ENCODE data around the gene SLIT3. TPM values are rescaled to one million over a fixed set of nuclear protein-coding genes. Genes with fewer than 3 reads are reported as not detected.

SLIT3 gene
- total RNA-seq, 6 experiments from 2014 or later: 0.31 to 1.2 (median 0.65) TPM

GRCh38 chr5:168679515-168679920 lies 621.4 kb downstream of the SLIT3 start:
- Histone ChIP-seq H3K27ac (no peak overlapping the region), H3K36me3 (no peaks in the 10 kb centered on the region), H3K27me3 (no peaks in the 10 kb centered on the region), H3K4me3 (no peak overlapping the region), H3K9me3 (no peaks in the 10 kb centered on the region), H3K4me1 (peaks cover 0 to 15% (median 6%) of the 10 kb centered on the region in 4 donors)
- WGBS (ENCODE audit: insufficient coverage, low coverage, low lambda C conversion rate, missing lambda C conversion rate): 9% methylated on average over 6 of the region's 9 CpGs
- peak; percentile 55 to 78 (median 58) for ATAC-seq
- intact Hi-C loops (cut with DNase I): loop anchor here in 1 of 2 donors (10.0 kb wide), 1 partner anchor 625 kb away; the partner anchor contains the start of gene SLIT3
- peak; percentile 66 to 76 (median 69) for DNase-seq
- TF ChIP-seq POLR2A (IDR thresholded peaks at IDR 0.05) (no peak), CTCF (IDR thresholded peaks at IDR 0.05) (peak; percentile 82 to 93 (median 90))

GRCh38 chr5:168676501-168676900 lies 624.4 kb downstream of the SLIT3 start:
- Histone ChIP-seq H3K27ac (no peak overlapping the region), H3K27me3 (no peaks in the 10 kb centered on the region), H3K4me1 (peaks cover 0 to 11% (median 4%) of the 10 kb centered on the region in 4 donors), H3K9me3 (no peaks in the 10 kb centered on the region), H3K4me3 (no peak overlapping the region), H3K36me3 (no peaks in the 10 kb centered on the region)
- WGBS (ENCODE audit: insufficient coverage, low coverage, low lambda C conversion rate, missing lambda C conversion rate): no CpG with 5 or more reads among the region's 4 CpGs
- intact Hi-C loops (cut with DNase I): loop anchor here in 1 of 2 donors (10.0 kb wide), 1 partner anchor 628 kb away; the partner anchor contains the start of gene SLIT3
- DNase-seq (no peak), ATAC-seq (no peak)
- no peak for TF ChIP-seq CTCF (IDR thresholded peaks at IDR 0.05)
- TF ChIP-seq POLR2A (IDR thresholded peaks at IDR 0.05): no peak

GRCh38 chr5:168675883-168676408 lies 625.0 kb downstream of the SLIT3 start:
- Histone ChIP-seq H3K27ac (no peak overlapping the region), H3K4me1 (peaks cover 0 to 6% (median 1%) of the 10 kb centered on the region in 4 donors), H3K36me3 (no peaks in the 10 kb centered on the region), H3K4me3 (no peak overlapping the region), H3K9me3 (no peaks in the 10 kb centered on the region), H3K27me3 (no peaks in the 10 kb centered on the region)
- TF ChIP-seq POLR2A (IDR thresholded peaks at IDR 0.05) (no peak), CTCF (IDR thresholded peaks at IDR 0.05) (no peak)
- no peak for DNase-seq
- 77% methylated on average over 2 of the region's 2 CpGs for WGBS (ENCODE audit: insufficient coverage, low coverage, low lambda C conversion rate, missing lambda C conversion rate)
- no peak for ATAC-seq
- intact Hi-C loops (cut with DNase I): loop anchor here in 1 of 2 donors (10.0 kb wide), 1 partner anchor 629 kb away; the partner anchor contains the start of gene SLIT3

- Histone ChIP-seq H3K27ac (no peak overlapping the region), H3K4me3 (no peak overlapping the region), H3K4me1 (no peaks in the 10 kb centered on the region), H3K9me3 (no peaks in the 10 kb centered on the region), H3K36me3 (no peaks in the 10 kb centered on the region), H3K27me3 (no peaks in the 10 kb centered on the region)
- WGBS (ENCODE audit: insufficient coverage, low coverage, low lambda C conversion rate, missing lambda C conversion rate): 67% methylated on average over 2 of the region's 5 CpGs
- intact Hi-C loops (cut with DNase I): loop anchor here in 1 of 2 donors (10.0 kb wide), 1 partner anchor 630 kb away; the partner anchor contains the start of gene SLIT3
- TF ChIP-seq POLR2A (IDR thresholded peaks at IDR 0.05): no peak
- TF ChIP-seq CTCF (IDR thresholded peaks at IDR 0.05): no peak
- ATAC-seq: no peak
- no peak for DNase-seq
Measured at GRCh38 chr5:168674893-168675482, 626.0 kb downstream of the SLIT3 start.

All from right lobe of liver (tissue), 6 donors.